HG02884 (cell line): Measurements from ENCODE around the gene CERS1.

ENCODE experiments used
- ATAC-seq: cut with Tn5 transposase; IDR thresholded peaks from one replicate; pipeline ENCODE4 v1.9.1; 2021; ENCODE audit warnings: mild to moderate bottlenecking, moderate library complexity; ENCODE audit not compliant: unreplicated experiment

Gene CERS1

DNA sequence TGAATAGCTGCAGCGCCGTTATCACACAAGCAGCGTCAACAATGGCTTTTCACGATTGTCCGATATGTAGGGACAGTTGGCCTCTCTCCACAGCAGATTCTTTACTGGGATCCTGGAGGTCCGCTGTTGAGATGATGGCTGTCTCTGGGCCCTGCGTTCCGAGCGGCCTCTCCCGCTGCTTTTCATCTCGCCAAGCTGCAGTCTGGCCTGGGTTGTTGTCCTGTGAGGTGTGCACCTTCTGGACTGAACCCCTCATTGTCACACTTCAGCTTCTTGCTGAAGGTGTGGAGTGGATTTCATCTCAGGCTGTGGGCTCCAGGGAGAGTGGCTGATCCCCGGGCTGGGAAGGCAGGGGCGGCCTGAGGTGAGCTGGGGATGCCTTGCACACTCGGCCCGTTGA, 54.6 kb downstream of the CERS1 start:
- ATAC-seq: no peak

DNA sequence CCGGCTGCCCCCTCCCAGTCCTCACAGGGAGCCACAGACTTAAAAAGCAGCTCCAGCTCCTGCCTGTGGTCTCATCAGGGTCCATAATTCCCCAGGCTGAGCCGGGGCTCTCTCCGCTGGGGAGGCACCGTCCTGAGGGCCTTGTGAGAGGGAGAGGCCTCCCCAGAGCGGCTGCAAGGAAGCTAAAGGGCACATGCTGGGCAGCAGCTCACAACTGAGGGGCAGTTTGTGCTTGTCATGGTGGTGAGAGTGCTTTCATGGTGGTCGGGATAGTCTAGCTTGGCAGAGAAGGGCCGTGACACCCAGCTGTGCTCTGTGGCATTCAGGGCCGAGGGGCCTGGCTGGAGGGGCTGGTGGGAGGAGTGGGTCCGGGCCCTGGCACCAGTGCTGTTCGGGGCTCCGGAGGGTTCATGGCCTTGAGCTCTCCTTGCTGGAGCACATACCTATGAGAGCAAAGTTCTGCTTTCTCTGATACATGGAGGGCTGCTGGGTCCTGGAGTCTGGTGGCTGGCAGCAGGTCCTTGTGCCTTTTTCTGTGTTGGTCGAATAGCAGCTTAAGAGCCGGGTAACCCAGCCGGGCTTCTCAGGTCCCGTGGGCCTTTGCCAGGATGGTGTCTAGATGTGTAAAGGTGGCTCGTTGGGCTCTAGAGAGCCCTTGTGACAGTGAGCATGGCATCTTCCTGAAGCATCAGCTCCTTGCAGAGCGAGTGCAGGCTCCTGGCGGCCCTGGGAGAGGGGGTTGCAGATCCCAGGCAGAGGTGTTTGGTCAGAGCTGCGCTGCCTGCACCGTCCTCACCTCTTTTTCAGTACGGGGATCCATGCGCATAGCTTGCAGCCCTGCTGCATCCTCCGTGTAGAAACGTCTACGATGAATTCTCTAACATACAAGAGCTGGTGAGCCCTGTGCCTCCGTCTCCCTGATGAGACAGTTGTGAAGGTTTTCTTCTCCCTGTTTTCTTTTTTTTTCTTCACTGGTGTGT, 55.4 kb downstream of the CERS1 start:
- ATAC-seq: no peak

DNA sequence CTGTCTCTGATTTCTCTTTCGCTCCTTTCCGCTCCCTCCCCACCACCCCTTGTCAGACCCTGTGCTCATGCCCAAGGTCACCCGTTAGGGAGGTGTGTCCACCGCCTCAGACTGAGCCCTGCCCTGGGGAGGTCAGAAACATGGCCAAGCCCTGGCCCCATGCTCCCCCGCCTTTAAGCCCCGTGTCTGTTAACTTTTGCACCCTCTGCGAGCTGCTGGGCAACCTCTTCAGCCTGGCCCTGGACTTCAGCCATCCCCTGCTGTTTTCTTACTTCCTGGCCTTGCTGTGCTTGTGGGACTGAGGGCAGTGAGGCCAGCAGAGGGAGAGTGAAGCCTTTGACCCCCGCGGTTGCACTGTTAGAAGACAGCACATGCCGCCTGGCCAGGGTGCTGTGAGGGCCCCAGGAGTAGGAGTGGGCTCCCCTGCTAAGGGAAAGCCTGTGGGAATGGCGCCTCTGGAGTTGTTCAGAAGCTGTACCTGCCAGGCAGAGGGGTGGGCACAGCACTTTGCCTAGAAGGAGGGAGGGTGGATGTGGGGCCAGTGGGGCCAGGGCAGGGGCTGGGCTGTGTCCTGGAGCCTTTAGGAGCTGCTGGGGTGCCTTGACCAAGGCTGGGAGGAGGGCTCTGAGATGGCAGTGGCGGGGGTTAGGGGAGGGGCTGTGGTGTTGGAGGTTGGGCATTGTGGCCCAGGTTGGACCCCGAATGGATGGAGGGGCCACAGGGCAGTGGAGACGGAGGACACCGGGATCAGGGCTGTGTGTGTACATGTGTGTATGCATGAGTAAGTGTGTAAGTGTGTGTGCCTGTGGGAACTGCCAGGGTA, 56.3 kb downstream of the CERS1 start:
- no peak for ATAC-seq

DNA sequence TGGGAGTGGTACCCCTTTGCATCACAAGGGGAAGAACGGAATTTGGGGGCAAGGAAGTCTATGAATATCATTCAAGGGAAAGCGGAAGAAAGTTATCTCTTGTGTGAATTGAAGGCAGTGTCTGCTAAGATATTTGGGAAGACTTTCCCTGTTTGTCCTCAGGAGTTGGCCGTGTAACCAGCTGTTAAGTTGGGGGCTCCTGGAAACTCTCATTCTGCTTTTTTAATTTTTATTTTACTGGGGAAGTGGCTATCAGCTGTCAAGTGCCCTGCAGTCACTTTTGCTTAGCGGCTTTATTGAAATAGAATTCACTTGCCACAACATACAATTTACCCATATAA, 61.3 kb downstream of the CERS1 start:
- ATAC-seq: no peak

DNA sequence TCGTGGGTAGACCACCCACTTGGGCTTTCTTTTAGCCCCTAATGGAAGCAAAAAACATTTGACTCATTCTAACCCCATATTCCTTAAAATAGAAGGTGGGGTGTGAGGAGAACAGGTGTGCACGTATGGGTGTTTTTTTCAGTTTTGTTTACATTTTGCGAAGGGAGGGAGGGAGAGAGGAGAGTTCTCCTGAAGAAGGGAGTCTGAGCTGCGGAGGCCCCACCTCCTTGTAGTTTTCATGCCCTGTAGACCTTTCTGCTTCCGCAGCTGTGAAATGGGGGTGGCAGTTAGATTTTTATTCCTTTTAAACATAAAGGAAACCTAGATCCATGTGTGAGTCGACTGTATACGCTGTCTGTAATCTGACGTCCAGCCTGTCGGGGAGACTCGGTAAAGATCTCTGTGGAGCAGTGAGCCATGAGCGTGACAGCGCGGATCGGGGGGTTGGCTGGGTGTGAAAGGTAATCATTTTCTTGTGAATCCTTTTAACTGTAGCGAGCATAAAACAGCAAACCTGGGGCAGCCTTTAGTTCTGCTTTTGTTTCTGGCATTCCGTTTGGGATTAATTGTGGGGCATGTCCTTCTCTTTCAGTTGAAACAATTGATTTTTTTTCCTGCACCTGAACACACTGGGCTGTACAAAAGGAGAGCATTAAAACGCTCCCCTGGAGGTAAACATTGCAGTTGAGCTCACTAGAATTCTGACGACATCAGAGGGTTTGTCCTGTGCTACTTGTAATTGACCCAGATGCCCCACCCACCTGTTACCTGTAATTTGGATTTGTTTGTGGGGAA, 61.9 kb downstream of the CERS1 start:
- no peak for ATAC-seq

DNA sequence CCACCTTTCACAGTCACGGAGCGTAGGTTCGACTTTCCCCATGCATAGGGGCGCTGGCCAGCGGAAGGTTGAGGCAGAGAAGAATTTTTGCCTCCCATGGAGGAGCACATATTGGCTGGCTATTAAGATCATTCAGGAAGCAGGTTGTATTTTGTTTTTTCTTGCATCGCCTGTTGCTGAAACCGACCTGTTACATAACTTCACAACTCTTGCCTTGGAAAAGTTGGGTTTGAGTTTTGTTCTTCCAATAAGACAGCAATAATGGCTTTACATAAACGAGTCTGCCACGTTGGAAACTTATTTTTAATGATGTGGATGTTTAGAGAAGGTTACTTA, 62.8 kb downstream of the CERS1 start:
- ATAC-seq: peak; percentile 15

DNA sequence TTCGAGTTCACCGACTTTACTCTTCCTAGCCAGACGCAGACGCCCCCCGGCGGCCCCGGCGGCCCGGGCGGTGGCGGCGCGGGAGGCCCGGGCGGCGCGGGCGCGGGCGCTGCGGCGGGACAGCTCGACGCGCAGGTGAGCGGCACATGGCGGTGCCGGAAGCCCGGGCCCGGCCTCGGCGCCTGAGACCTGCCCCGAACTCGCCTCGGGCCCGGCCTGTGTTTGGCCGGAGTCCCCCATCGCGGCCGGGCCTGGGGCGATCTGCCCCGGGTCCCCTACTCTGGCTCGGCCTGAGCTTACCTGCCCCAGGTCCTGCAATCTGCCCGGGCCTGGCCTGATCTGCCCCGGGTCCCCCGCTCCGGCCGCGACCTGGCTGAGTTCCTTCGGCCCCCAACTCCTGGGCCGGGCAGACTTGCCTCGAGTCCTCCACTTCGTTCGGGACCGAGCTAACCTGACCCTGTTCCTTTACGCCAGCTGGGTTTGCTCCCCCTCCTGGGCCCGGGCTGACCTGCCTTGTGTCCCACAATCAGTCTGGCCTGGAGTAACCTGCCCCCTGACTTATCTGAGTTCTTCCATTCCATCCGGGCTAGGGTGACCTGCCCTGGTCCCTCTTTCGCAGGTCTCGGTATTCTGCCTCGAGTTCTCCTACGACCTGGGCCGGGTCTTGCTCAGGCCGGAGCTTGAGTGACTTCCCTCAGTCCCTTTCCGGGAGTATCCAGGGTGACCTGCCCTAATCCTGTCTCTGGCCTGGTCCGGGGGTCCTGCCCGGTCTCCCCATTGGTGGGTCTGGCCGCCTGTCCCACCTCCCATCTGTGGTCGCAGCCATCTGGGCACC, 63.4 kb downstream of the CERS1 start:
- ATAC-seq: peak; percentile 31

DNA sequence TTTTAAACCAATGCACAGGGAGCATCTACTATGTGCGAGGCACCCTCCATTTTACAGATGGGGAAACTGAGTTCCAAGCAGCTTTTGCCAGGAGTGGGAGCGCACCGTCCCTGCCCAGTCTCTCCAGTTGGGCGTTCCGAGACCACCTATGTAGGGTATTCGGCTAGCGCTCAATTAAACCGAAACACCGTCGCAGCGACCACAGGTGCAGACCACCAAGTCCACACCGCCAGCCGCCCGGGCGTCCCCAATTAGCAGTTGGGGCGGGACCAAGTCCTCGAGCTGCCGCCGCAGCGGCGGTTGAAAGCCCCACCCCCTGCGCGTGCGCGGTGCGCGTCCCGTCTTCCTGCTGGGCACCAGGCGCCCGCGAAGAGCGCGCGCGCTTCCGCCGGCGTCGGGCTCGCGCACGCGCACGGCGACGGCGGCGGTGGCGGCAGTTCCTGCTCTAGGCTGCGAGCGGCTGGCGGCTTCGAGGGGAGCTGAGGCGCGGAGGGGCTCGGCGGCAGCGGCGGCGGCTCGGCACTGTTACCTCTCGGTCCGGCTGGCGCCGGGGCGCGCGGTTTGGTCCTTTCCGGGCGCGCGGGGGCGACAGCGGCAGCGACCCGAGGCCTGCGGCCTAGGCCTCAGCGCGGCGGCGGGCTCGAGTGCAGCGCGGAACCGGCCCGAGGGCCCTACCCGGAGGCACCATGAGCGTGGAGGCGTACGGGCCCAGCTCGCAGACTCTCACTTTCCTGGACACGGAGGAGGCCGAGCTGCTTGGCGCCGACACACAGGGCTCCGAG, 64.2 kb downstream of the CERS1 start, which contains the start of gene UPF1:
Gene UPF1 (plus strand): TSS at position 436 of the 782 bp plus-strand sequence. CDS start 251 bp downstream, at position 687.
- peak; percentile 62 for ATAC-seq

DNA sequence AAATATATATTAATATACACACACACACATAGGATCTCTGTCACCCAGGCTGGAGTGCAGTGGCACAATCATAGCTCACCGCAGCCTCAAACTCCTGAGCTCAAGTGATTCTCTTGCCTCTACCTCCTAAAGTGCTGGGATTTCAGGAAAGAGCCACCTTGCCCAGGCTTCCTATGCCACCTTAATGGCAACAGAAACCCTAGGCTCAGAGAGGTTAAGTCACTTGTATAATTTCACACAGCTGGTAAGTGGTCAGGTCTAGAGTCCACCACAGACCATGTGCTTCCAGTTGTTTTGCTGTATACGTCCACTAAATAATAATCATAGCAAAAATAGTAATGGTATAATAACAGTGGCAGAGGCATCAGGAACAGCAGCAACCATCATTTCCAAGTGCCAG, 65.5 kb downstream of the CERS1 start:
- no peak for ATAC-seq

DNA sequence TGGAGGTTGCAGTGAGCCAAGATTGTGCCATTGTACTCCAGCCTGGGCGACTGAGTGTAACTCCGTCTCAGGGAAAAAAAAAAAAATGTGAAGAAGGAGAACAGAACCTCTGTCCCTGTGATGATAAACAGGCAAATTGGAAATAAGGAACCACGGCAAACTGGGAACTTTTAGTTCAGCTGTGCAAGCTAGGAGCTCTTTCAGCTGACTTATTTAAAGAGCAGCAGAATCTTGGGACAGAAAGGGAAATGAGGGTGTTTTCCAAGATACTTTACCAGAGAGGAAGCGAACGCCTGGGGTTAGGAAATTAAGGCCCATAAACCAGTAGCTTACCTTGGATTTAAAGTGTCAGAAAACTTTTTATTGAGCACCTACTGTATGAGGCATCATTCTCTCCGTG, 67.2 kb downstream of the CERS1 start:
- ATAC-seq: no peak
